Testis (tissue), 3 donors: ENCODE data around the gene FAF1. TPM values are rescaled to one million over a fixed set of nuclear protein-coding genes. Genes with fewer than 3 reads are reported as not detected.
"Not testable (repeated sequence)": the region's sequence is repeated elsewhere in the genome, so short reads cannot be mapped to it uniquely, and the experiment has no call there.

ENCODE experiments used
- DNase-seq: peaks from one replicate; pipeline ENCODE4 v3.0.0-alpha.2; 2019
- H3K27ac ChIP-seq, 2 donors: fragments of 200-600 bp; sonication (generic); one replicate each; pipeline ENCODE4 v1.5.1; 2019
- H3K27me3 ChIP-seq: fragments of 200-600 bp; sonication (generic); one replicate; pipeline ENCODE4 v1.5.1; 2019
- H3K36me3 ChIP-seq: fragments of 200-600 bp; sonication (generic); one replicate; pipeline ENCODE4 v1.5.1; 2017; ENCODE audit warnings: low read depth; ENCODE audit errors: missing control alignments
- H3K4me1 ChIP-seq: fragments of 200-600 bp; sonication (generic); one replicate; pipeline ENCODE4 v1.5.1; 2019
- H3K4me3 ChIP-seq, 2 donors: fragments of 200-600 bp; sonication (generic); one replicate each; pipeline ENCODE4 v1.5.1; 2017 to 2019
- H3K9me3 ChIP-seq: fragments of 200-600 bp; sonication (generic); one replicate; pipeline ENCODE4 v1.5.1; 2017
- CTCF ChIP-seq, 3 experiments: fragments of 450-650 bp in 2 of 3; fragments of 200-600 bp in 1 of 3; sonication (generic) in 1 of 3; IDR thresholded peaks; one replicate each; pipeline ENCODE4 v1.5.1; 2016 to 2019; ENCODE audit warnings: antibody characterized with exemption in 3 of 3, mild to moderate bottlenecking in 2 of 3, moderate library complexity in 1 of 3
- POLR2A ChIP-seq: fragments of 450-650 bp; IDR thresholded peaks from one replicate; pipeline ENCODE4 v1.6.1; 2017; ENCODE audit warnings: antibody characterized with exemption, mild to moderate bottlenecking, moderate library complexity
- WGBS, 2 donors: methylation state at CpG; one replicate each; pipeline ENCODE4 v1.1.5; 2018; 5-methylcytosine and 5-hydroxymethylcytosine counted together
- intact Hi-C: fragments of 100-400 bp; cut with DNase I; formaldehyde crosslinking; loops from one replicate; pipeline ENCODE4 v1.15.1; 2023; ENCODE audit warnings: low total_unique reads
- polyA plus RNA-seq: library from polyadenylated mRNA; stranded (reverse); fragments of 350-450 nt; fragmentation: Illumina TruSeq; extraction: RNeasy Lipid Tissue Mini Kit (QIAGEN cat#74804); gene quantifications from one replicate; pipeline ENCODE4 v1.2.3, GENCODE V29; 2014; ENCODE audit warnings: low read depth, low replicate concordance; ENCODE audit not compliant: insufficient read depth
- total RNA-seq, 2 donors: library from RNA; depleted of rRNA; stranded (reverse); fragments of >200 nt; gene quantifications; one replicate each; pipeline ENCODE4 v1.2.3, GENCODE V29; 2016

Gene FAF1
- total and polyA plus RNA-seq, 3 donors from 2014 or later: 46.5 to 236 (median 61.6) TPM

- H3K4me1 ChIP-seq: no peaks in the 10 kb centered on the region
- no peaks in the 10 kb centered on the region for H3K9me3 ChIP-seq
- no peak for DNase-seq
- WGBS, 2 donors: 92 to 99% methylated on average over 4 of the region's 4 CpGs
- intact Hi-C loops: no loop called here
- no peak overlapping the region for H3K27ac ChIP-seq
- no peak overlapping the region for H3K4me3 ChIP-seq
- TF ChIP-seq POLR2A (no peak), CTCF (IDR thresholded peaks at IDR 0.05) (no peak)
- no peaks in the 10 kb centered on the region for H3K27me3 ChIP-seq
- H3K36me3 ChIP-seq: no peaks in the 10 kb centered on the region
Measured at GRCh38 chr1:50827546-50827945, 132.5 kb downstream of the FAF1 start.

- H3K36me3 ChIP-seq, intact Hi-C loops, DNase-seq, H3K27me3 ChIP-seq, H3K4me1 ChIP-seq, H3K4me3 ChIP-seq, H3K9me3 ChIP-seq, H3K27ac ChIP-seq: not testable (repeated sequence)
- WGBS, 2 donors: 97% methylated on average over 17 to 21 of the region's 21 CpGs
Measured at GRCh38 chr1:50826792-50827191, 133.3 kb downstream of the FAF1 start.

GRCh38 chr1:50822035-50822776 lies 137.9 kb downstream of the FAF1 start:
- no peaks in the 10 kb centered on the region for H3K27me3 ChIP-seq
- no peaks in the 10 kb centered on the region for H3K4me1 ChIP-seq
- H3K4me3 ChIP-seq: no peak overlapping the region
- WGBS, 2 donors: 65 to 69% methylated on average over 3 of the region's 3 CpGs
- no peaks in the 10 kb centered on the region for H3K36me3 ChIP-seq
- H3K9me3 ChIP-seq: no peaks in the 10 kb centered on the region
- no peak for DNase-seq
- intact Hi-C loops: no loop called here
- TF ChIP-seq POLR2A (no peak), CTCF (IDR thresholded peaks at IDR 0.05) (no peak)
- no peak overlapping the region for H3K27ac ChIP-seq

- intact Hi-C loops: no loop called here
- DNase-seq: no peak
- 93 to 100% methylated on average over 2 of the region's 2 CpGs for WGBS, 2 donors
- Histone ChIP-seq H3K4me3 (no peak overlapping the region), H3K27ac (no peak overlapping the region), H3K36me3 (no peaks in the 10 kb centered on the region), H3K27me3 (no peaks in the 10 kb centered on the region), H3K4me1 (no peaks in the 10 kb centered on the region), H3K9me3 (no peaks in the 10 kb centered on the region)
- TF ChIP-seq POLR2A (no peak), CTCF (IDR thresholded peaks at IDR 0.05) (no peak)
Measured at GRCh38 chr1:50820545-50820944, 139.5 kb downstream of the FAF1 start.

GRCh38 chr1:50812346-50812745 lies 147.7 kb downstream of the FAF1 start:
- WGBS, 2 donors: 91 to 97% methylated on average over 4 of the region's 4 CpGs

More at GRCh38 chr1:50812346-50812745, 147.7 kb downstream of the FAF1 start:
- H3K27ac ChIP-seq: no peak overlapping the region
- H3K27me3 ChIP-seq: no peaks in the 10 kb centered on the region
- no peaks in the 10 kb centered on the region for H3K36me3 ChIP-seq
- H3K4me3 ChIP-seq: no peak overlapping the region
- no peaks in the 10 kb centered on the region for H3K4me1 ChIP-seq
- TF ChIP-seq CTCF (IDR thresholded peaks at IDR 0.05) (no peak), POLR2A (no peak)
- DNase-seq: no peak
- intact Hi-C loops: no loop called here
- H3K9me3 ChIP-seq: no peaks in the 10 kb centered on the region
